ENCODE measurements around the gene IL15RA.

DNA sequence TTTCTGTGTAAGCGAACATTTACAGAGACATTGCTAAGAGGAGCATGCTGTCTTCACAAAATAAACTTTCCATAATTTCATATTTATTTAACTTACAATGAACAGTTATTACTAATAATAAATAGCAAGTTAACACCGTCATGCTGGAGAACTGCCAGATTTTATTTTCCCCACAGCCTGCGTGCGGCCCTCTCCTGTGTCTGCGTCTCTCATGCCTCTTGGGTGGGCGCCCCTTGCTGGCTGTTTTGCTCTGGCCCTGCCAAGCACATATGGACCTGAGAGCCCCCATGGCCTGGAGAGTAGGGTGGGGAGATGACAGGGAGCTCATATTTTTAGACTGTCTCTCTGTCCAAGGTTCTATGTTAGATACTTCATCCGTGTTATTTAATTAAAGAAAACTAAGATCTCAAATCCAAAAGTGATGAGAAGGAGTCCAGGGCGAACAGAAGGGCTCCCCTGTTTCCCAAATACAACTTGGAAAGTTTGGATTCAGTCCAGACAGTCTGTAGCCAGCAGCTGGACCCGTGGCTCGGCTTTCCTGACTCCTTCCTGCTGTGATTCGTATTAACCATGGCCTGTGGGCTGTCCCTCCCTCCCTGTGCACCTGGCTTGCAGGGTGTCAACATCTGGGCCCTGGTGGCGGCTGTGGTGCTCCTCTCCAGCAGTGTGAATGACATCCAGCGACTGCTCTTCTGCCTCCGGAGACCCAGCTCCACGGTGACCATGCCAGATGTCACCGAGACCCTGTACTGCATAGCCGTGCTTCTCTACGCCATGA lies 66.8 kb downstream of the IL15RA start:
- TF ChIP-seq, protein P1, sequence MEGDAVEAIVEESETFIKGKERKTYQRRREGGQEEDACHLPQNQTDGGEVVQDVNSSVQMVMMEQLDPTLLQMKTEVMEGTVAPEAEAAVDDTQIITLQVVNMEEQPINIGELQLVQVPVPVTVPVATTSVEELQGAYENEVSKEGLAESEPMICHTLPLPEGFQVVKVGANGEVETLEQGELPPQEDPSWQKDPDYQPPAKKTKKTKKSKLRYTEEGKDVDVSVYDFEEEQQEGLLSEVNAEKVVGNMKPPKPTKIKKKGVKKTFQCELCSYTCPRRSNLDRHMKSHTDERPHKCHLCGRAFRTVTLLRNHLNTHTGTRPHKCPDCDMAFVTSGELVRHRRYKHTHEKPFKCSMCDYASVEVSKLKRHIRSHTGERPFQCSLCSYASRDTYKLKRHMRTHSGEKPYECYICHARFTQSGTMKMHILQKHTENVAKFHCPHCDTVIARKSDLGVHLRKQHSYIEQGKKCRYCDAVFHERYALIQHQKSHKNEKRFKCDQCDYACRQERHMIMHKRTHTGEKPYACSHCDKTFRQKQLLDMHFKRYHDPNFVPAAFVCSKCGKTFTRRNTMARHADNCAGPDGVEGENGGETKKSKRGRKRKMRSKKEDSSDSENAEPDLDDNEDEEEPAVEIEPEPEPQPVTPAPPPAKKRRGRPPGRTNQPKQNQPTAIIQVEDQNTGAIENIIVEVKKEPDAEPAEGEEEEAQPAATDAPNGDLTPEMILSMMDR (conservative IDR thresholded peaks at IDR 0.05) = no peak
- no peak for TF ChIP-seq EZH2 (IDR thresholded peaks at IDR 0.05; ENCODE audit: low read depth)
